ENCODE data around the gene BCL7C. TPM values are rescaled to one million over a fixed set of nuclear protein-coding genes. Genes with fewer than 3 reads are reported as not detected.

BCL7C gene
- total and polyA plus RNA-seq, 2 of the 13 experiments (the other 11 are each of a cell fraction or from before 2014, with no cell fraction given): 17.7 to 33.8 TPM

DNA sequence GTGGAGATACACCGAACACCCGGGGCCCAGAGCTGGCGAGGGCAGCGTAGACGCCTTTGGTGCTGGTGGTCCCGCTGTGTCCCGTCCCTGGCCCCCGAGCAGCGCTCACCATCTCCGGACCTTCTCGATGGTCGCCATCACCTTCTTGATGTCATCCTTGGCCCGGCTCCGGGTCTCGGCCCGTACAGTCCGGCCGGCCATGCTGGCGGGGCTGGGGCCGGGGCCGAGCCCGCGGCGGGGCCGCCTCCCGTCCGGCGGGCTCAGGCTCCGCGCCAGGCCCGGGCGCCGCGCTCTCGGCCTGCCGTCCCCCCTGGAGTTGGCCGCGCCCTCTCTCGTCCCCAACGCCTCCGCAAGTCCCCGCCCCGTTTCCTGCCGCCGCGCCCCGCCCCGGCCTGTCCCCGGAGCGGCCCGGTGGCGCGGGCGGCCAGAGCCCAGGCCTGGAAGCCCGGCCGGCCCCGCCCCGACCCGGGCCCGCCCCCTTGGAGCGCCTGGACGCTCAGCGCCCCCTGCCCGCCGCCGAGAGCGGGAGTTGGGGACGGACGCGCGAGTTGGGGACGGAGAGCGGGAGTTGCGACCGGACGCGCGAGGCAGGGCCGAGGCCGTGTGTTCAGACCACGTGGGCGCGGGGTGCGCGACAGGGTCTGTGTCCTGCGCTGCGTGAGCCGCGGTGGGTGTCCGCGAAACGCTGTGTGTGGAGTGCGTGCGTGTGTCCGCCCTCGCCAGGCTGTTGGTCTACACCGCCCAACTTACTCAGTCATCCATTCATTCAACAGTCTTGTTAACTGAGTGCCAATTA lies at the start of gene BCL7C (continued):
- TF ChIP-seq, protein P1, sequence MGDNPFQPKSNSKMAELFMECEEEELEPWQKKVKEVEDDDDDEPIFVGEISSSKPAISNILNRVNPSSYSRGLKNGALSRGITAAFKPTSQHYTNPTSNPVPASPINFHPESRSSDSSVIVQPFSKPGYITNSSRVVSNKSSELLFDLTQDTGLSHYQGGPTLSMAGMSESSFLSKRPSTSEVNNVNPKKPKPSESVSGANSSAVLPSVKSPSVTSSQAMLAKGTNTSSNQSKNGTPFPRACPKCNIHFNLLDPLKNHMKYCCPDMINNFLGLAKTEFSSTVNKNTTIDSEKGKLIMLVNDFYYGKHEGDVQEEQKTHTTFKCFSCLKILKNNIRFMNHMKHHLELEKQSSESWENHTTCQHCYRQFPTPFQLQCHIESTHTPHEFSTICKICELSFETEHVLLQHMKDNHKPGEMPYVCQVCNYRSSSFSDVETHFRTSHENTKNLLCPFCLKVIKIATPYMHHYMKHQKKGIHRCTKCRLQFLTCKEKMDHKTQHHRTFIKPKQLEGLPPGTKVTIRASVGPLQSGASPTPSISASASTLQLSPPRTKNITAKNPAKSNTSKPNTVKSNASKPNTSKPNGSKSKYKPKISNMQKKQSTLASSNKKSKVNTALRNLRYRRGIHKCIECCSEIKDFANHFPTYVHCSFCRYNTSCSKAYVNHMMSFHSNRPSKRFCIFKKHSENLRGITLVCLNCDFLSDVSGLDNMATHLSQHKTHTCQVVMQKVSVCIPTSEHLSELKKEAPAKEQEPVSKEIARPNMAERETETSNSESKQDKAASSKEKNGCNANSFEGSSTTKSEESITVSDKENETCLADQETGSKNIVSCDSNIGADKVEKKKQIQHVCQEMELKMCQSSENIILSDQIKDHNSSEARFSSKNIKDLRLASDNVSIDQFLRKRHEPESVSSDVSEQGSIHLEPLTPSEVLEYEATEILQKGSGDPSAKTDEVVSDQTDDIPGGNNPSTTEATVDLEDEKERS (CRISPR knock-in tag; IDR thresholded peaks at IDR 0.05): peak; percentile 85
- TF ChIP-seq, protein P2, sequence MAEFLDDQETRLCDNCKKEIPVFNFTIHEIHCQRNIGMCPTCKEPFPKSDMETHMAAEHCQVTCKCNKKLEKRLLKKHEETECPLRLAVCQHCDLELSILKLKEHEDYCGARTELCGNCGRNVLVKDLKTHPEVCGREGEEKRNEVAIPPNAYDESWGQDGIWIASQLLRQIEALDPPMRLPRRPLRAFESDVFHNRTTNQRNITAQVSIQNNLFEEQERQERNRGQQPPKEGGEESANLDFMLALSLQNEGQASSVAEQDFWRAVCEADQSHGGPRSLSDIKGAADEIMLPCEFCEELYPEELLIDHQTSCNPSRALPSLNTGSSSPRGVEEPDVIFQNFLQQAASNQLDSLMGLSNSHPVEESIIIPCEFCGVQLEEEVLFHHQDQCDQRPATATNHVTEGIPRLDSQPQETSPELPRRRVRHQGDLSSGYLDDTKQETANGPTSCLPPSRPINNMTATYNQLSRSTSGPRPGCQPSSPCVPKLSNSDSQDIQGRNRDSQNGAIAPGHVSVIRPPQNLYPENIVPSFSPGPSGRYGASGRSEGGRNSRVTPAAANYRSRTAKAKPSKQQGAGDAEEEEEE (CRISPR knock-in tag; IDR thresholded peaks at IDR 0.05; ENCODE audit: borderline replicate concordance): no peak; the same call in 1 of the 2 replicates
- TF ChIP-seq ZNF451 (CRISPR knock-in tag; IDR thresholded peaks at IDR 0.05): peak; percentile 91; the same call in 1 of the 2 replicates
- TF ChIP-seq, protein P3, sequence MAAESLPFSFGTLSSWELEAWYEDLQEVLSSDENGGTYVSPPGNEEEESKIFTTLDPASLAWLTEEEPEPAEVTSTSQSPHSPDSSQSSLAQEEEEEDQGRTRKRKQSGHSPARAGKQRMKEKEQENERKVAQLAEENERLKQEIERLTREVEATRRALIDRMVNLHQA (CRISPR knock-in tag; IDR thresholded peaks at IDR 0.05): no peak
- no peak for TF ChIP-seq ZNF207 (IDR thresholded peaks at IDR 0.05; ENCODE audit: borderline replicate concordance)
- TF ChIP-seq ASH2L (IDR thresholded peaks at IDR 0.05; ENCODE audit: insufficient read length, low read depth, low read length): peak; percentile 27
- no peak for TF ChIP-seq ZNF24 (IDR thresholded peaks at IDR 0.05)
- TF ChIP-seq, protein P4, sequence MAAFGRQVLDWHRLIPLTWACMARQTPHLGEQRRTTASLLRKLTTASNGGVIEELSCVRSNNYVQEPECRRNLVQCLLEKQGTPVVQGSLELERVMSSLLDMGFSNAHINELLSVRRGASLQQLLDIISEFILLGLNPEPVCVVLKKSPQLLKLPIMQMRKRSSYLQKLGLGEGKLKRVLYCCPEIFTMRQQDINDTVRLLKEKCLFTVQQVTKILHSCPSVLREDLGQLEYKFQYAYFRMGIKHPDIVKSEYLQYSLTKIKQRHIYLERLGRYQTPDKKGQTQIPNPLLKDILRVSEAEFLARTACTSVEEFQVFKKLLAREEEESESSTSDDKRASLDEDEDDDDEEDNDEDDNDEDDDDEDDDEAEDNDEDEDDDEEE (CRISPR knock-in tag; IDR thresholded peaks at IDR 0.05): no peak
- TF ChIP-seq SRSF9 (IDR thresholded peaks at IDR 0.05; ENCODE audit: borderline replicate concordance, insufficient read depth, low read depth, low read length, poor library complexity, severe bottlenecking): no peak
- peak; percentile 88 for TF ChIP-seq ZNF678 (CRISPR knock-in tag; IDR thresholded peaks at IDR 0.05)
- peak; percentile 43 for TF ChIP-seq ISL2 (CRISPR knock-in tag; IDR thresholded peaks at IDR 0.05)
- TF ChIP-seq, protein P5, sequence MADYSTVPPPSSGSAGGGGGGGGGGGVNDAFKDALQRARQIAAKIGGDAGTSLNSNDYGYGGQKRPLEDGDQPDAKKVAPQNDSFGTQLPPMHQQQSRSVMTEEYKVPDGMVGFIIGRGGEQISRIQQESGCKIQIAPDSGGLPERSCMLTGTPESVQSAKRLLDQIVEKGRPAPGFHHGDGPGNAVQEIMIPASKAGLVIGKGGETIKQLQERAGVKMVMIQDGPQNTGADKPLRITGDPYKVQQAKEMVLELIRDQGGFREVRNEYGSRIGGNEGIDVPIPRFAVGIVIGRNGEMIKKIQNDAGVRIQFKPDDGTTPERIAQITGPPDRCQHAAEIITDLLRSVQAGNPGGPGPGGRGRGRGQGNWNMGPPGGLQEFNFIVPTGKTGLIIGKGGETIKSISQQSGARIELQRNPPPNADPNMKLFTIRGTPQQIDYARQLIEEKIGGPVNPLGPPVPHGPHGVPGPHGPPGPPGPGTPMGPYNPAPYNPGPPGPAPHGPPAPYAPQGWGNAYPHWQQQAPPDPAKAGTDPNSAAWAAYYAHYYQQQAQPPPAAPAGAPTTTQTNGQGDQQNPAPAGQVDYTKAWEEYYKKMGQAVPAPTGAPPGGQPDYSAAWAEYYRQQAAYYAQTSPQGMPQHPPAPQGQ (CRISPR knock-in tag; IDR thresholded peaks at IDR 0.05; ENCODE audit: borderline replicate concordance): peak; percentile 43; the same call in 1 of the 2 replicates
- TF ChIP-seq ZNF253 (CRISPR knock-in tag; IDR thresholded peaks at IDR 0.05; ENCODE audit: borderline replicate concordance): peak; percentile 94
- TF ChIP-seq SCMH1 (CRISPR knock-in tag; IDR thresholded peaks at IDR 0.05; ENCODE audit: borderline replicate concordance): no peak
- no peak for TF ChIP-seq ONECUT2 (CRISPR knock-in tag; IDR thresholded peaks at IDR 0.05)
- TF ChIP-seq YEATS4 (CRISPR knock-in tag; IDR thresholded peaks at IDR 0.05; ENCODE audit: borderline replicate concordance): peak; percentile 86
- no peak for TF ChIP-seq SOX6 (IDR thresholded peaks at IDR 0.05)
- TF ChIP-seq SOX6 (CRISPR knock-in tag; IDR thresholded peaks at IDR 0.05): peak; percentile 66
- peak; percentile 100 for TF ChIP-seq ZBTB7A (CRISPR knock-in tag; IDR thresholded peaks at IDR 0.05)
- TF ChIP-seq ZNF772 (CRISPR knock-in tag; IDR thresholded peaks at IDR 0.05): no peak; the same call in 1 of the 2 replicates
- TF ChIP-seq ZNF781 (CRISPR knock-in tag; IDR thresholded peaks at IDR 0.05; ENCODE audit: borderline replicate concordance, not compliant biosample characterization): peak; percentile 94

Measured in HepG2 (cell line).